Activated gamma-delta T cell (primary cell): ENCODE results near the gene CD40.

ENCODE experiments used
- DNase-seq: peaks from one replicate; lab custom pipeline; 2025; lab: John Stamatoyannopoulos, UW

The CD40 gene

DNA sequence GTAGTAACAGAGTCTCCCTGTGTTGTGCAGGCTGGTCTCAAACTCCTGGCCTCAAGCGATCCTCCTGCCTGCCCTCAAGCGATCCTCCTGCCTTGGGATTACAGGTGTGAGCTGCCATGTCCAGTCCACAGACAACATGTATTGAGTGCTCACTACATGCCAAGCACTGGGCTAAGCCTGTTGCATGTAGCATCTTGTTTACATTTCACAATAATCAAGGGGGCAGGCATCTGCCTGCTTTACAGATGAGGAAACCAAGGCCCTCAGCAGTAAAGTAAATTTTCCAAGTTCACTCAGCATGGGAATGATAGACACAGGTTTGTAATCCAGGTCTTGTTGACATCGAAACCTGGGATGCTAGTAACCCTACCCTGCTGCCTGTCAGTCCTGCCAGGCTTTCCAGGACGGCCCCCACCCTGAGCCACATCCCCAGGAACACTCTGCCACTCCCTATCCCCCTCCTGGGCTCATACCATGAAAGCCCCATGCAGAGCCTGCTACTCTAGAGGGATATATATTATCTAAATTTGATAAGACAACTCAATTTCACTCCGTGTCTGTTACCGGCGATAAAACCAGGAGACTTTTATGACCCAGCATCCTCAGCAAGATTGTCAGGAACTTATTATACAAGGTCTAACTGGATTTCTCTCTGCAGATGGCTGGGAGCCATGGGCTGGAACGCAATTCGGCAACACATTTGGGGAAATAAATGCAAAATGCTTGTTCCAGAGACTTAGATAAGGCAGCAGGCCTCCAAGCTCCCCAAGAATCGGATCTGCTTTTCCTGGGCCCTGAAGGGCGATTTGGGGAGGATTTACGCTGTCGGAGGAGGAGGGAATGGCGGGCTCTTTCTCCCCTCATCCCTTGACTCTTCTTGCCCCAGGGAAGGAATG lies 30.4 kb downstream of the CD40 start:
- no peak for DNase-seq

DNA sequence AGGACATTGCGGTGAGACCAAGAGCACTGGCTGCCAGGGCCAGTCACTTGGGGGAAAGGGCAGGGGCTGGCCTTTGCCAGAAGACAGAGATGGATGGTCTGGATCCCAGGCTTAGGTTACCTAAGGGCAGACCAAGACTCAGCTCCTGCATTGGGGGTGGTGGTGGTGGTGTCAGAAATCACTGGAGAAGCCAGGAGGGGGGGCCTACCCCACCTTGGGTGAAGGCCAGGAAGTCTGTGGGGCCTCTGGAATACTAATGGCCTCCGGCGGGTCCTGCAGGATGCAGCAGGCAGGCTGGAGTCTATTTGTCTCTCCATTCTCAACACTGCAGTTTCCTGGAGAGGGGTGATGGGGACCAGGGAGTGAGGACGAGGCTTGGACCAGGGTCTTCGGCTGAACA lies 32.8 kb downstream of the CD40 start:
- DNase-seq: no peak

DNA sequence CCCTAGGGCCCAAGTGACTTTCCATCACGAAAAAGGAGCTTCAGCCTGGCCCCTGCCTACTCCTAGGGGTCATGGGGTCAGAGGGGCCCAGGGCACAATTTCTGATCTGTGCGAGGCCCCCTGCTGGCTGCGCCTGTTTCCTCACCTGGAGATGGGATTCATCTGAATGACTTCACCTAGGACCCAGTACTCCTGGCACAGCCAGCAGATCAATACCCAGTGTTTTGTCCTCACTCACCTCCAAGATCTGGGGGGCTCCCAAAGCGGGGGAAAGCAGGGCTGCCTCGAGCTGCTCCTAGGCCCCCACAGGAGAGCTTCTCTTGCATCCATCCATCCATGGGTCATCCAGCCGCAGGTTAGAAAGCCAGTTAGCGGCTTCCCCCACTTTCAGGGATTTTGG lies 33.8 kb downstream of the CD40 start:
- no peak for DNase-seq

DNA sequence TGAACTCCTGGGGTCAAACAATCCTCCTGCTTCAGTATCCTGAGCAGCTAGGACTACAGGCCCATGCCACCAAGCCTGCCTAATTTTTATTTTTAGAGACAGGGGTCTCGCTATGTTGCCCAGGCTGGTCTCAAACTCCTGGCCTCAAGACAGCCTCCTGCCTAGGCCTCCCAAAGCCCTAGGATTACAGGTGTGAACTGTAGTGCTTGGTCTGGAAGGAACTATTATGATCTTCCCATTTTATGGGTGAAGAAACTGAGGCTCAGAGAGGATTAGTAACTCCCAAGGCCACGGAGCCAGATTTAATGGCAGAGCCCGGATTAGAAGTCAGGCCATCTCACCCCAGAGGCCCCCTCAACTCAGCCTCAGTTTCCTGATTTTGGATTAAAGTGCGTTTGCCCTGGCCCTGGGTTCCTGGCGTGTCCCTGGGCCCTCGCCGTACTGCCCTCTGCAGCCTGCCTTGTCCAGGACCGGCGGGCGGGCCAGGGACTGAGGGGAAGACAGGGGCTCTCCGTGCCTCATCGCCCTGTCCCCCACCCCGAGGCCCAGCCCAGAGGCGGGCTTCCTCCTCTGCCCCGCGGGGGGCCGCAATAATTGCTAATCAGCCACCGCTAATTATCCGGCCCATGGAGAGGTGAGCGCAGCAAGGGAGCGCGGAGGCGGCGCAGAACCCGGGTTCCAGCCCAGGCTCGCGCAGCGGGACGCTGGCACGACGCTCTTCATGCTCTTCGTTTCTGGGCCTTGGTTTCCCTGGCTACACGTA lies 34.9 kb downstream of the CD40 start:
- DNase-seq: no peak

DNA sequence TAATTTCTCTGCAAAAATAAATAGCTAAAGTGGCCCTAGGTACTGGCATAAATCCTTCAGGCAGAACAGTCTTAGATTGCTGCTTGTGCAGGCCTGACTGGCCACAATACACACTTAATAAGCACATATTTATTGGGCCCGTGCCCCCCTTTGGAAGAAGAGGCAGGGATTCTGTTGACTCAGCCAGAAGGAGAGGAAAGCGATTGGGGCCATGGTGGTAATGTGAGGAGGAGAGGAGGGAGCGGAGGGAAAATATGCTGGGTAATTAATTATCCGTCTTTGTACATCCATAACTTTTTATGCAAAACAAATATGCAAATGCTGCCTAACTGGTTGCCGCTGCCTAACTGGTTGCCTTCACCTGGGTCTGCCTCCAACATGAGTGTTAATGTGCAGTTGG lies 36.2 kb downstream of the CD40 start:
- DNase-seq: no peak

DNA sequence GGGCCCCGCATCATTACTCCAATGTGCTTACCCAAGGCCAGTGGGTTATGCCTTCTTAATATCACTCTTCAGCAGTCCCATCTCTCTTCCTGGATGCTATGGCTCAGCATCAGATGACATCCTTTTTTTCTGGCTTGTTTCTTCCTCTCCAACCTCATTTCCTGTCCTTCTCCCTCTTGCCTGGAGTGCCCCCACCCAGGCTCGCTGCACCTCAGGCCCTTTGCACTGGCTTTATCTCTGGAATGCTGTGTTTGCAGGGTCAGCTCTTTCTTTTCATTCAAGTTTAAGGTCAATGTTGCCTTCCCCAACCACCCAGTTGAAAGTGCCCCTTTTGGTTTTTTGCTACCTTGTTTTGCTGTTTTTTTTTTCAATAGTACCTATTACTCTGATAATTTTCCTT lies 36.7 kb downstream of the CD40 start:
- no peak for DNase-seq

DNA sequence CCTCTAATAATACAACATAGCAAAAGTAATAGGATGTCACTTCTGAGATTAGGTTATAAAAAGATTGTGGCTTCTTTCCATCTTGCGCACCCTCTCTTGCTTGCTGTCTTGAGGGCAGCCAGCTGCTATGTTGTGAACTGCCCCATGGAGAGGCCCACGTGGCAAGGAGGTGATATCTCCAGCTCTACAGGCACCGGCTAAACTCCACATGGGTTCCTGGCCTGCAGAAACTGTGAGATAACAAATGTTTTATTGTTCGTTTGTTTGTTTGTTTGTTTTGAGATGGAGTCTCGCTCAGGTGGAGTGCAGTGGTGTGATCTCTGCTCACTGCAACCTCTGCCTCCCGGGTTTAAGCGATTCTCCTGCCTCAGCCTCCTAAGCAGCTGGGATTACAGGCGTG lies 38.0 kb downstream of the CD40 start:
- no peak for DNase-seq

DNA sequence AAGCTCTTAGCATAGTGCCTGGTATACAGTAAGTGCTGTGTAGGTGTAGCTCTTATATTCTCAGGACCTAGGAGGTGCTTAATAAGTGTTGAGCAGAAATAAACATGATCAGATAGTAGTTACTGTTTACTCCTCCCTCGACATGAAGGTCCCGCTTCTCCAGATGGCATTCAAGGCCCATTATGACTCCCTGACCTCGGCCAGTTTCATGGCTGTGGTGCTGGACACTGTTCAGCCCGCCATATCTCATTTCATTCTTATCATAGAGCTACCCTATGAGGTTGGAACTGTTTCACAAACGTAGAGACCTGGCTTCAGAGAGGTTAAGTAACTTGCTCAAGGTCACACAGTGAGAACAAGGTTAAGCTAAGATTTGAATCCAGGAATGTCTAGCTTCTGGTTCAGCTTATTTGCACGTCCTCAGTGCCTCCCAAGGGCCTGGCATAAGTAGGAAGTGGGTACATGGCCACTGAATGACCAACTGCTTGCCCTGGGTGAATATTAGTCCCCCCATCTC lies 39.0 kb downstream of the CD40 start:
- DNase-seq: no peak

DNA sequence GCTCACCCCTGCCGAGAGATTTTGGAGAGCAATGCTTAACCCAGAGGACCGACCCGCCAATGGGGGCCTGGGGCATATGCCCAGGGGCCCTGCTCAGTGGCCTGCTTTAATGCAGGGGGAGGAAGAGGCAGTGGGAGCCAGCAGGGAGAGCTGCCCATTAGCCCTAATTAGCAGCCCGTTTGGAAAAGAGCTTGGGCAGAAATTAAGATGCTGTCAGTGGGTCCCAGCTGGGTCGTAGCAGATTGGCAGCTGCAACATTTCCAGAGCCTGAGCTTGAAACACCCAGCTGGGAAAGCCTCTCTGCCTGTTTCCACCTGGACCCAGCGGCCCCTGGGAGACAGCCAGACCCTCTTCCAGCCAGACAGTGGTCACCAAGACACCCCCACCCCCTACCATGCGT lies 39.5 kb downstream of the CD40 start:
- no peak for DNase-seq

DNA sequence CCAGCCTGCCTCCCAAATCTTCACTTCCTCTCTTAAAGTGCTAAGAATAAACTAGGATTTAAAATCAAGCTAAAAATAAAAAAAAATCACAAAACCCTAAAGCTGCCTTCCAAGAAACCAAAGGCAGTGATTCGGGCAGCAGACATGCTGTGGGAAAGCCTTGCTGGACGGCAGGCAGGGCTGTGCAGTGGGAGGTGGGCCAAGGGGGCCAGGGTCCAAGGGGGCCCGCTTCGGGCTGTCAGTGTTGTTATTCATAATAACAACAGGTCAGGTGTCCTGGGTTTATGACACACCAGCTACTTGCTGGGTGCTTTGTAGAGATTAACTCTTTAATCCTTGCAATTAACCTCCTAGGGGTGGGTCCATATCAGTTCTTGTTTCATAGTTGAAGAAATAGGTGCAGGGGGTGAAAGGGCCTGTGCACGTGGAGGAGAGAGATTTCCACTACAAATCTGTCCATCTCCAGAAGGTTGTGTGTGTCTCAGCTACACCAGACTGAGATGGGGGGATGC lies 40.4 kb downstream of the CD40 start:
- DNase-seq: no peak

DNA sequence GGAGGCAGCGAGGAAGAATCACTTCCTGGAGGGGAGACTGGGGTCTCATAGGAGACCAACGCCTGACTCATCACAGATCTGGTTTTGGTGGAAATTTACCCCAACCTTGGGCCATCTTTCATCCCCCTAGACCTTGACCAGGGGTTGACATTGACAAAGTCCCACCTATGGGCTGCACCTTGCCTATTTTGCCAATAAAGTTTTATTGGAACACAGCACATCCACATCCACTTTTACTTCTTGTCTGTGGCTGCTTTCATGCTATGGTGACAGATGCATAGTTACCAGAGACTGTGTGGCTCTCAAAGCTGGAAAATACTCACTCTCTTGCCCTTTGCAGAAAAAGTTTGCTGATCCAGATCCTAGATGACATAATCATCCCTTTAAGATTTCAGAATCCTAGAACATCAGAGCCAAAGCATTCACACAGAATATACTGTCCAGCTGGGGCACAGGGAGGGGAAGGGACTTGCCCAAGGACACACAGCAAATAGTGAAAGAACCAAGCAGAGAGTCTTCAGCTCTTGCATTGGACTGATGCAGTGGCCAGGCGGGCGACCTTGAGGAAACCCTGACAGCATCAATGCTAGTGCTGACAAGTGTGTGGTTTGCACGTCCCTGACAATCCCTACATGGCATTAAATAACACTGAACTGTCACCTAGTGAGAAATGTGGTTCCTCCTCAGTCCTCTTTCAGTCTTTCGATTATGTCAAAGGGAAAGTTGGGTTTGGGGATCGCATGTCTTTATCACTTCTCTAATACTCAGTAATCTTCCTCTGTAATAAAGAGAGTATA lies 41.2 kb downstream of the CD40 start:
- DNase-seq: no peak

DNA sequence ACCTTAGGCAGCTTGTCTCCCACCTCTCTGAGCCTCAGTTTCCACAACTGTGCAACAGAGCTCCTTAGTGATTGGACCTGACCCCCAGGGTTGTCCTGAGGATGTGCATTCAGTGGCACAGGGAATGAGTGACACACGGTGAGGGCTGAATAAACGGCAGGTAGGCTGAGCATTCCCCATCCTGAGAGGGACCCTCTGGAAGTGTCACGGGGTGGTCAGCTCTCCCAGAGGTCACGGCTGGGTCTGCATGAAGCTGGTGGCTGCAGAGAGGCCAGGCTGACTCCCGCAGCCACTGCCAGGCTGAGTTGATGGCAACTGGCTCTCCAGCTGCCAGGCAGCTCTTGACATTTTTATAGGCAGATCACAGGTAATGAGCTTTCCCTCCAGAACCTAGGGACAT lies 42.5 kb downstream of the CD40 start:
- DNase-seq: no peak

DNA sequence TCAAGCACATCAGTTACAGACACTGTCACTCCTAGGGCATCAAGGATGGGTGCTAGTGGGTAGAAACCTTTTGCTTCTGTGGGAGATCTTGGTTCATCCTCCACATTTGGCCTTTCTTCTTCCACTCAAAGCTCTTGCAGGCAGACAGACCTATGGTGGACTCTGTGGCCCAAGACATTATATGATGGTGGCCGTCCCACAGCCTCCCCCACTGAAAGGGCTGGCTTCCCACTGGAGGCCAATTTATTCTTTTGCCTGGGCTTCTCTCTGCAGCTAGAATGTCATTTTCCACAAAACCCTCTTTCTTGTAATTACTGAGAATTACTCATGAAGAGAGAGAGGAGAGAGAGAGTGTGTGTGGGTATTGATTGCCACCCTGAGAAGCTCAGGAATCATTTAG lies 43.8 kb downstream of the CD40 start:
- DNase-seq: no peak

DNA sequence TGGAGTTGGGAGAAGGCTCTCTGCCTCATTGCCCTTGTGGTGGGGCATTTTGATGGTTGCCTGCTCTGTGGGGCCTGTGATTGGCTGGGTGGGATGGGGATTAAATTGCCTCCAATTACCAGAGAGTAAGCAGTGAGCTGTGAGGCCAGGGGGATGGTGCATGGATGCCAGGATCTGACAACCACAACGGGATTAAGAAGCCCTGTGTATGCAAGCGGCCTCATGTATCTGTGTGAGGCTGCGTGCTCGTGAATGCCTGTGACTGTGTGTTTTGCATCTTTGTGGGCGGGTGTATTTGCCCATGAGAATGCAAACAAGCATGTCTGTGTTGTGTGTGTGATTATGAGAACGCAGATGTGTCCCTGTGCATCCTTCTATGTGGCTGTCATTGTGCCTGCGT lies 46.1 kb downstream of the CD40 start:
- DNase-seq: no peak

DNA sequence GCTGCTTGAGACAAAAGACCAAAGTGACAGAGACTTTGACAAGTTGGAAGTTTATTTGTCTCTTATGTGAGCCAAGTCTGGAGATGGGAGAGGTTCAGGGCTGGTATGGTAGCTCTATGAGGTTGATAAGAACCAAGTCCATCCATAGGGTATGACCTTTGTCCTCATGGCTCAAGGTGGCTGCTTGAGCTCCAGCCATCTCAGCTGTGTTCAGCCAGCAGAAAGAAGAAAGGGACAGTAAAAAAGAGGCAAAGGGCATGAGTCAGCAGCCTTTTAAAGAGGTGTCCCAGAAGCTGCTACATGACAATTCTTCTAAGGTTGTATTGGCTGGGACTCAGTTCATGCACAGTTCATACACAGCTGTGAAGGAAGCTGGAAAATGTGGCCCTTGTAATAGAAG lies 49.0 kb downstream of the CD40 start:
- no peak for DNase-seq

DNA sequence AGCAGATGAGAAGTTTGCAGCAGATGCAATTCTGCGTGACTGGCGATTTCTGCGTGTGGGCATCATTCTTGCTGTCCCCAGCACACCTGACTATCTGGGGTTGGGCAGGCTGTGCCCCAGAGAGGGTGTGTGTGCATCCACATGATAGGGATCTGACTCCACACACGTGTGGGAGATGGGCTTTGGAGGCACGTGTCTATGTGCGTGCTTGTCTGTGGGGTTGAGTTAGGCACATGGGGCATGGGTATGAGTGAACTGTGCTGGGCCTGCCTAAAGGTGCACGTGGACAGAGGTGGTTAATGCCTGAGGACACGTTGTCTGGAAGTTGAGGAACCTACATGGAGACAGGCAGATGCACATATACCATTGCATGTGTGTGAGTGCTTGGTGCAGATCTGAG lies 50.3 kb downstream of the CD40 start:
- no peak for DNase-seq

DNA sequence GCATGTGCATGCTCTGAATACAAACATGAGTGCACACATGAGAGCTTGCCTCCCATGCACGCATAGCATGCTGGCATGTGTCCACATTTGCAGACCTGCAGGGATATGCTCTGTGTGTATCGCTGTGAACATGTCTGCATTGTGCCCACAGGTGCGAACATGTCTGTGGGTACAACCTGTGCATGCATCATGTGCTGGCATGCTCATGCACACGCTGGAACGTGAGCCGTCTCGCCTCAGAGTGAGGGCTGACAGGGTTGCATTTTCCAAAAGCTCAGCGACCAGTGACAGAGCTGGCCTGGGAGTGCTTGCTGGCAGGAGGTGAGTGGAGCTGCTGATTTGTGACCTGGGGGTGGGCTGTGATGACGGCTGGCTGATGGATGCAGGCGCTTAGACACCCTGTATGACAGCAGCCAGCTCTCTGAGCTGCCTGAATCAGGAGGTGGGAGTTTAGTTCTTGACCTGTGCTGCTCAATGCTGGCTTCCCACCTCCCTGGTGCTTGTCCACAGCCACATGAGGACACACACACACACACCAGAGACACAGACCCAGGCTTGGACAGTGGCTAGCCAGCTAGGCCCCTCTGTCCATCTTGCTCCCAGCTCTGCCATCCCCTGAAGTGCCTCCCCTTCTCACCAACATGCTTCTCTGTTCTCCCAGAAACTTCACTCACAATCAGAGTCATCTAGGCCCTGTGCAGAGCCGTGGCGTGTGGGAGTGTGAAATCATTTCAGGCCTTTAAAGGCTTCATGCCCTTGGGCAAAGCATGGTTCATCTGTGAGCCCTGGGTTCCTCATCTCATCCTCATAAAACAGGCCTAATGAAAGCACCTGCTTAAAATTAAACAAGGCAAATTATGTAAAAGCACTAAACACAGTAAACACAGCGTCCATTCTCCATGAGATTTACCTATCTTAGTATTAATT lies 51.4 kb downstream of the CD40 start:
- no peak for DNase-seq

DNA sequence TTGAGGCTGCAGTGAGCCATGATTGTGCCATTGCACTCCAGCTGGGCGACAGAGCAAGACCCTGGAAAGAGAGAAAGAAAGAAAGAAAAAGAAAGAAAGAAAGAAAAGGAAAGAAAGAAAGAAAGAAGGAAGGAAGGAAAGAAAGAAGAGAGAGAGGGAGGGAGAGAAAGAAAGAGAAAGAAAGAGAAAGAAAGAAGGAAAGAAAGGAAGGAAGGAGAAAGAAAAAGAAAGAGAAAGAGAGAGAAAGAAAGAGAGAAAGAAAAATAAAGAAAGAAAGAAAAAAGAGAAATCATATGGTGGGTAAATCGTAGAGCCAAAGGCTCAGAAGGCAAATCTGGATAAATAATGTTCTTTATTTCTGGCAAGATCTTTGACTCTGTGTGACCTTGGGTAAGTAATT lies 53.4 kb downstream of the CD40 start:
- no peak for DNase-seq

DNA sequence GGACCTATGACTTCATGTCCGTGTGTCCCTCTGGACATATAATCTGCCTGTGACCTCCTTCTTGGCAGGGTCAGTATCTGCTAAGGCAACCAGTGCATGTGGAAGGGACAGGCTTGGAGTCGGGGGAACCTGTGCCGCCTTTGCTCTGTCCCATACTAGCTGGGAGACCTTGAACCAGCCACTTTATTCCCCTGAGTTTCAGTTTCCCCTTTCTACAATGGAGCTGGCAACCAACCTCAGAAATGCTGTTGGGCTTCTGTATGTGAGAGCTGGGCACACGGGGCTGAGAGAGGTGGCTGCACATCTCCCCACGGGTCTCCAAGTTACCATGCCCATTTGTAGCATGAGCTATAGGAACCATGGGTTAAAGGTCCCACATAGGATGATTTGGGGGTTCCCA lies 53.8 kb downstream of the CD40 start:
- DNase-seq: no peak

DNA sequence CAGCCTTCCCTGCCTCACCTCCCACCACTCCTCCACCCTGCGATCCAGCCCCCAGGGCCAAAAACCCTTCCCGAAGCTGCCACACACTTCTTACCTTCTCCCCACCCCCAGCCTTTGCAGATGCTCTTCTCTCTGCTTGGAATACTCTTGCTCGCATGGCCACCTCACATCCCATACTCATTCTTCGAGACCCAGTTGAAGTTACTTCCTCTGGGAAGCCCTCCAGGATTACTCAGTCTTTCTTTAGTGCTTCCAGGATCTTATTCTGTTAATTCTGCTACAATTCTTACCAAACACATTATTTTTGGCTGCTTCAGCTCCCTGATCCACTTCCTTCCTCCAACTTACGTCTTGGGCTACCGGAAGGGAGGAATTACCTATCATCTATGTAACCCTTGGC lies 54.3 kb downstream of the CD40 start:
- DNase-seq: no peak

DNA sequence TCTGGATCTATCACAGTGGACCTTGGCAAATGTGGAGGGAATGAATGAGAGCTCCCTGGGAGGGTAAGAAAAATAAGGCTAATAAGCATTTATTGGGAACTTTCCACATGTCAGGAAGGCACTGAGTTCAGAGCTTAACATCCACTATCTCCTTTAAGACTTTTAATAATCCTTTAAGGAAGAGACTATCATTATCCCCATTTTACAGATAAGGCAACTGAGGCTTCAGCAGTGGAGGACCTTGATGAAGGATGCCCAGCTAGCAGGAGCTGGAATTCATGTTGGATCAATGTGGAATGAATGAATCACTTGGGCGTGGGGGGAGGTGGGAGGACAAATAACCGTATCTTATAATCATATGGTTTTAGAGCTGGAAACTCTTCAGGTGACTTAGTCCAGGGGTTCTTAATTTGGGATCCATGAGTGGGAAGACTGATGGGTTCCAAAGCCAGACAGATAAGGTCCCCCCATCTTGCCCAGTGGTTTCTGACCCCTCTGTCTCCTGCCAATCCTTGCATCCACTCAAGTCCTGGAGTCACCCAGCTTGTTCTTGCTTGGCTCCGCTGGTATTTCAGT lies 54.9 kb downstream of the CD40 start:
- no peak for DNase-seq
